ENCODE measurements around the gene PDE11A.

DNA sequence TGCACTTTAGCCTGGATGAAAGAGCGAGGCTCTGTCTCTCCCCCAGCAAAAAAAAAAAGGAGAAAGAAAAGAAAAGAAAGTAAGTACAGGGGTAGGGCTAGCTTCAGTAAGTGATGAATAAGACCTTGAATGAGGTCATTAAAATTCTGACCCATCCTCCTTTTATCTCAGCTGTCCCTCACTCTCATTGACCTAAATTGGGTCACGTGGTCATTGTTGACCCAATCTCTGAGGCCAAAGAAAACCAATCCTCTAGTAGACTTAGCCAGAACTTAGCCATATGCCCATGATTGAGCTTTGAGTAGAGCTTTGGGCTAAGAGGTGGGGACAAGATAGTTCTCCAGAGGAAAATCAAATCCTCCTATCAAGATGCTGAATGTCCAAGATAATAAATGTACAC lies 149.3 kb downstream of the PDE11A start:
- TF ChIP-seq, protein P1, sequence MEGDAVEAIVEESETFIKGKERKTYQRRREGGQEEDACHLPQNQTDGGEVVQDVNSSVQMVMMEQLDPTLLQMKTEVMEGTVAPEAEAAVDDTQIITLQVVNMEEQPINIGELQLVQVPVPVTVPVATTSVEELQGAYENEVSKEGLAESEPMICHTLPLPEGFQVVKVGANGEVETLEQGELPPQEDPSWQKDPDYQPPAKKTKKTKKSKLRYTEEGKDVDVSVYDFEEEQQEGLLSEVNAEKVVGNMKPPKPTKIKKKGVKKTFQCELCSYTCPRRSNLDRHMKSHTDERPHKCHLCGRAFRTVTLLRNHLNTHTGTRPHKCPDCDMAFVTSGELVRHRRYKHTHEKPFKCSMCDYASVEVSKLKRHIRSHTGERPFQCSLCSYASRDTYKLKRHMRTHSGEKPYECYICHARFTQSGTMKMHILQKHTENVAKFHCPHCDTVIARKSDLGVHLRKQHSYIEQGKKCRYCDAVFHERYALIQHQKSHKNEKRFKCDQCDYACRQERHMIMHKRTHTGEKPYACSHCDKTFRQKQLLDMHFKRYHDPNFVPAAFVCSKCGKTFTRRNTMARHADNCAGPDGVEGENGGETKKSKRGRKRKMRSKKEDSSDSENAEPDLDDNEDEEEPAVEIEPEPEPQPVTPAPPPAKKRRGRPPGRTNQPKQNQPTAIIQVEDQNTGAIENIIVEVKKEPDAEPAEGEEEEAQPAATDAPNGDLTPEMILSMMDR (IDR thresholded peaks at IDR 0.05 in 4 of 5, conservative IDR thresholded peaks at IDR 0.05 in 1 of 5) = no peak
- no peak for TF ChIP-seq POLR2A (IDR thresholded peaks at IDR 0.05)
